MM.1S (cell line): Measurements from ENCODE around the gene GGN.

Experiments
- CTCF ChIP-seq: fragments of 300-600 bp; sonication (generic); IDR thresholded peaks from 2 replicates; pipeline ENCODE4 v1.5.1; 2016; ENCODE audit warnings: antibody characterized with exemption, low read length, mixed read lengths
- EZH2 ChIP-seq: fragments of 300-600 bp; sonication (generic); optimal IDR thresholded peaks from 2 replicates; pipeline ENCODE3; 2017; ENCODE audit warnings: low read depth, mild to moderate bottlenecking, antibody characterized with exemption, low read length, mixed read lengths
- EZH2phosphoT487 ChIP-seq: fragments of 300-600 bp; sonication (generic); IDR thresholded peaks from 2 replicates; pipeline ENCODE4 v1.6.1; 2018; ENCODE audit warnings: antibody characterized with exemption, low read length

- no peak for TF ChIP-seq EZH2
- TF ChIP-seq CTCF = no peak
- TF ChIP-seq EZH2phosphoT487 = no peak
These were observed 49.5 kb upstream of the GGN start for GRCh38 chr19:38437295-38437694.
